ENCODE measurements around the gene MRGPRG.
"Not testable (repeated sequence)": the region's sequence is repeated elsewhere in the genome, so short reads cannot be mapped to it uniquely, and the experiment has no call there.

Gene MRGPRG

GRCh38 chr11:3218483-3219280, at the start of gene MRGPRG:
MRGPRG (minus strand) TSS chr11:3218813; CDS start chr11:3218813, 0 bp downstream.
- peaks cover 9% of the 10 kb centered on the region for H3K4me1 ChIP-seq (ENCODE audit: control insufficient read depth, insufficient read depth, low read length)
- peaks cover 18% of the 10 kb centered on the region; the same call in 1 of the 2 replicates for H3K27me3 ChIP-seq (ENCODE audit: control insufficient read depth, insufficient read depth, low read length)
- H3K4me3 ChIP-seq (ENCODE audit: low read depth, low read length), result no peak within 1 kb of the TSS
- H3K9ac ChIP-seq (ENCODE audit: low read length), result no peak within 1 kb of the TSS
- H3K36me3 ChIP-seq (ENCODE audit: control insufficient read depth, insufficient read depth, low read length), result no peaks in the 10 kb centered on the region
- H3K27ac ChIP-seq (ENCODE audit: low read depth, low read length), result no peak within 1 kb of the TSS
- H3K9me3 ChIP-seq (ENCODE audit: control insufficient read depth, insufficient read depth, low read depth, low read length), result no peaks in the 10 kb centered on the region

- H3K9me3 ChIP-seq (ENCODE audit: control insufficient read depth, insufficient read depth, low read depth, low read length); H3K4me1 ChIP-seq (ENCODE audit: control insufficient read depth, insufficient read depth, low read length); H3K9ac ChIP-seq (ENCODE audit: low read length); H3K4me3 ChIP-seq (ENCODE audit: low read depth, low read length); H3K27ac ChIP-seq (ENCODE audit: low read depth, low read length); H3K27me3 ChIP-seq (ENCODE audit: control insufficient read depth, insufficient read depth, low read length); H3K36me3 ChIP-seq (ENCODE audit: control insufficient read depth, insufficient read depth, low read length): not testable (repeated sequence)
Measured at GRCh38 chr11:3262548-3262947, 43.9 kb upstream of the MRGPRG start.

GRCh38 chr11:3261831-3262230, 43.2 kb upstream of the MRGPRG start:
- not testable (repeated sequence) for H3K4me1 ChIP-seq (ENCODE audit: control insufficient read depth, insufficient read depth, low read length); H3K9me3 ChIP-seq (ENCODE audit: control insufficient read depth, insufficient read depth, low read depth, low read length); H3K27ac ChIP-seq (ENCODE audit: low read depth, low read length)

GRCh38 chr11:3257509-3257908, 38.9 kb upstream of the MRGPRG start:
- not testable (repeated sequence) for H3K4me1 ChIP-seq (ENCODE audit: control insufficient read depth, insufficient read depth, low read length); H3K27ac ChIP-seq (ENCODE audit: low read depth, low read length); H3K4me3 ChIP-seq (ENCODE audit: low read depth, low read length); H3K9ac ChIP-seq (ENCODE audit: low read length); H3K27me3 ChIP-seq (ENCODE audit: control insufficient read depth, insufficient read depth, low read length); H3K9me3 ChIP-seq (ENCODE audit: control insufficient read depth, insufficient read depth, low read depth, low read length); H3K36me3 ChIP-seq (ENCODE audit: control insufficient read depth, insufficient read depth, low read length)

More at GRCh38 chr11:3261831-3262230, 43.2 kb upstream of the MRGPRG start:
- not testable (repeated sequence) for H3K4me3 ChIP-seq (ENCODE audit: low read depth, low read length); H3K27me3 ChIP-seq (ENCODE audit: control insufficient read depth, insufficient read depth, low read length); H3K36me3 ChIP-seq (ENCODE audit: control insufficient read depth, insufficient read depth, low read length); H3K9ac ChIP-seq (ENCODE audit: low read length)

- not testable (repeated sequence) for H3K27me3 ChIP-seq (ENCODE audit: control insufficient read depth, insufficient read depth, low read length); H3K27ac ChIP-seq (ENCODE audit: low read depth, low read length); H3K4me1 ChIP-seq (ENCODE audit: control insufficient read depth, insufficient read depth, low read length); H3K36me3 ChIP-seq (ENCODE audit: control insufficient read depth, insufficient read depth, low read length); H3K9ac ChIP-seq (ENCODE audit: low read length); H3K9me3 ChIP-seq (ENCODE audit: control insufficient read depth, insufficient read depth, low read depth, low read length); H3K4me3 ChIP-seq (ENCODE audit: low read depth, low read length)
Measured at GRCh38 chr11:3255241-3255640, 36.6 kb upstream of the MRGPRG start.

GRCh38 chr11:3254773-3255172, 36.2 kb upstream of the MRGPRG start:
- not testable (repeated sequence) for H3K9me3 ChIP-seq (ENCODE audit: control insufficient read depth, insufficient read depth, low read depth, low read length); H3K27me3 ChIP-seq (ENCODE audit: control insufficient read depth, insufficient read depth, low read length); H3K27ac ChIP-seq (ENCODE audit: low read depth, low read length); H3K36me3 ChIP-seq (ENCODE audit: control insufficient read depth, insufficient read depth, low read length); H3K4me3 ChIP-seq (ENCODE audit: low read depth, low read length); H3K9ac ChIP-seq (ENCODE audit: low read length); H3K4me1 ChIP-seq (ENCODE audit: control insufficient read depth, insufficient read depth, low read length)

- H3K27ac ChIP-seq (ENCODE audit: low read depth, low read length), result no peak overlapping the region
- H3K4me3 ChIP-seq (ENCODE audit: low read depth, low read length), result no peak overlapping the region
Measured at GRCh38 chr11:3245071-3245470, 26.5 kb upstream of the MRGPRG start.

GRCh38 chr11:3243880-3244279, 25.3 kb upstream of the MRGPRG start:
- no peak overlapping the region for H3K4me3 ChIP-seq (ENCODE audit: low read depth, low read length)
- peaks cover 3% of the 10 kb centered on the region; the same call in 1 of the 2 replicates for H3K4me1 ChIP-seq (ENCODE audit: control insufficient read depth, insufficient read depth, low read length)
- no peak overlapping the region for H3K9ac ChIP-seq (ENCODE audit: low read length)
- H3K27ac ChIP-seq (ENCODE audit: low read depth, low read length), result no peak overlapping the region
- H3K27me3 ChIP-seq (ENCODE audit: control insufficient read depth, insufficient read depth, low read length), result no peaks in the 10 kb centered on the region
- no peaks in the 10 kb centered on the region for H3K36me3 ChIP-seq (ENCODE audit: control insufficient read depth, insufficient read depth, low read length)
- H3K9me3 ChIP-seq (ENCODE audit: control insufficient read depth, insufficient read depth, low read depth, low read length), result peaks cover 37% of the 10 kb centered on the region

More at GRCh38 chr11:3245071-3245470, 26.5 kb upstream of the MRGPRG start:
- Histone ChIP-seq H3K4me1 (ENCODE audit: control insufficient read depth, insufficient read depth, low read length) (peaks cover 3% of the 10 kb centered on the region; the same call in 1 of the 2 replicates), H3K9me3 (ENCODE audit: control insufficient read depth, insufficient read depth, low read depth, low read length) (peaks cover 37% of the 10 kb centered on the region), H3K9ac (ENCODE audit: low read length) (no peak overlapping the region), H3K36me3 (ENCODE audit: control insufficient read depth, insufficient read depth, low read length) (no peaks in the 10 kb centered on the region), H3K27me3 (ENCODE audit: control insufficient read depth, insufficient read depth, low read length) (no peaks in the 10 kb centered on the region)

GRCh38 chr11:3237119-3237518, 18.5 kb upstream of the MRGPRG start:
- H3K36me3 ChIP-seq (ENCODE audit: control insufficient read depth, insufficient read depth, low read length), result no peaks in the 10 kb centered on the region
- H3K4me1 ChIP-seq (ENCODE audit: control insufficient read depth, insufficient read depth, low read length), result peaks cover 3% of the 10 kb centered on the region; the same call in 1 of the 2 replicates
- no peak overlapping the region for H3K4me3 ChIP-seq (ENCODE audit: low read depth, low read length)
- peaks cover 5% of the 10 kb centered on the region for H3K9me3 ChIP-seq (ENCODE audit: control insufficient read depth, insufficient read depth, low read depth, low read length)
- no peak overlapping the region for H3K27ac ChIP-seq (ENCODE audit: low read depth, low read length)
- no peak overlapping the region for H3K9ac ChIP-seq (ENCODE audit: low read length)
- H3K27me3 ChIP-seq (ENCODE audit: control insufficient read depth, insufficient read depth, low read length), result no peaks in the 10 kb centered on the region

GRCh38 chr11:3234846-3235245, 16.2 kb upstream of the MRGPRG start:
- H3K9ac ChIP-seq (ENCODE audit: low read length), result no peak overlapping the region
- H3K27ac ChIP-seq (ENCODE audit: low read depth, low read length), result no peak overlapping the region
- no peaks in the 10 kb centered on the region for H3K36me3 ChIP-seq (ENCODE audit: control insufficient read depth, insufficient read depth, low read length)
- H3K27me3 ChIP-seq (ENCODE audit: control insufficient read depth, insufficient read depth, low read length), result peaks cover 9% of the 10 kb centered on the region; the same call in 1 of the 2 replicates
- no peak overlapping the region for H3K4me3 ChIP-seq (ENCODE audit: low read depth, low read length)
- no peaks in the 10 kb centered on the region for H3K9me3 ChIP-seq (ENCODE audit: control insufficient read depth, insufficient read depth, low read depth, low read length)
- no peaks in the 10 kb centered on the region; the same call in 1 of the 2 replicates for H3K4me1 ChIP-seq (ENCODE audit: control insufficient read depth, insufficient read depth, low read length)

GRCh38 chr11:3232956-3233355, 14.3 kb upstream of the MRGPRG start:
- no peak overlapping the region for H3K9ac ChIP-seq (ENCODE audit: low read length)
- H3K36me3 ChIP-seq (ENCODE audit: control insufficient read depth, insufficient read depth, low read length), result no peaks in the 10 kb centered on the region
- H3K27ac ChIP-seq (ENCODE audit: low read depth, low read length), result no peak overlapping the region
- H3K9me3 ChIP-seq (ENCODE audit: control insufficient read depth, insufficient read depth, low read depth, low read length), result no peaks in the 10 kb centered on the region
- H3K4me1 ChIP-seq (ENCODE audit: control insufficient read depth, insufficient read depth, low read length), result no peaks in the 10 kb centered on the region; the same call in 1 of the 2 replicates
- H3K4me3 ChIP-seq (ENCODE audit: low read depth, low read length), result no peak overlapping the region
- H3K27me3 ChIP-seq (ENCODE audit: control insufficient read depth, insufficient read depth, low read length), result peaks cover 14% of the 10 kb centered on the region; the same call in 1 of the 2 replicates
